OCI-LY1 (cell line): ENCODE data around the gene PLXND1.

Experiments
- EZH2 ChIP-seq: fragments of 200-600 bp; sonication (generic), shearing (Covaris generic); IDR thresholded peaks from 2 replicates; pipeline ENCODE4 v1.8.0; 2017; ENCODE audit warnings: borderline replicate concordance, mixed run types, mild to moderate bottlenecking, antibody characterized with exemption, low read length, moderate library complexity, mixed read lengths
- TF ChIP-seq, protein P1 (sequence below): fragments of 200-600 bp; sonication (generic), shearing (Covaris generic); IDR thresholded peaks from 2 replicates; pipeline ENCODE4 v1.5.1; 2017; ENCODE audit warnings: mild to moderate bottlenecking, antibody characterized with exemption, low read length, moderate library complexity, mixed read lengths

- TF ChIP-seq, protein P1, sequence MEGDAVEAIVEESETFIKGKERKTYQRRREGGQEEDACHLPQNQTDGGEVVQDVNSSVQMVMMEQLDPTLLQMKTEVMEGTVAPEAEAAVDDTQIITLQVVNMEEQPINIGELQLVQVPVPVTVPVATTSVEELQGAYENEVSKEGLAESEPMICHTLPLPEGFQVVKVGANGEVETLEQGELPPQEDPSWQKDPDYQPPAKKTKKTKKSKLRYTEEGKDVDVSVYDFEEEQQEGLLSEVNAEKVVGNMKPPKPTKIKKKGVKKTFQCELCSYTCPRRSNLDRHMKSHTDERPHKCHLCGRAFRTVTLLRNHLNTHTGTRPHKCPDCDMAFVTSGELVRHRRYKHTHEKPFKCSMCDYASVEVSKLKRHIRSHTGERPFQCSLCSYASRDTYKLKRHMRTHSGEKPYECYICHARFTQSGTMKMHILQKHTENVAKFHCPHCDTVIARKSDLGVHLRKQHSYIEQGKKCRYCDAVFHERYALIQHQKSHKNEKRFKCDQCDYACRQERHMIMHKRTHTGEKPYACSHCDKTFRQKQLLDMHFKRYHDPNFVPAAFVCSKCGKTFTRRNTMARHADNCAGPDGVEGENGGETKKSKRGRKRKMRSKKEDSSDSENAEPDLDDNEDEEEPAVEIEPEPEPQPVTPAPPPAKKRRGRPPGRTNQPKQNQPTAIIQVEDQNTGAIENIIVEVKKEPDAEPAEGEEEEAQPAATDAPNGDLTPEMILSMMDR: no peak
- TF ChIP-seq EZH2: no peak
Observed at GRCh38 chr3:129614435-129614834, 8.0 kb upstream of the PLXND1 start.
